H1 (cell line): ENCODE measurements around the gene SORBS1.

Experiments
- EZH2 ChIP-seq: fragments of 200-600 bp; sonication (generic); IDR thresholded peaks from 2 replicates; pipeline ENCODE4 v1.7.1; 2012; ENCODE audit warnings: low read depth, mild to moderate bottlenecking, moderate library complexity, low read length, inconsistent platforms; ENCODE audit not compliant: severe bottlenecking
- POLR2A ChIP-seq, 2 experiments: IDR thresholded peaks; 1 replicate in 1 of 2; 2 replicates in 1 of 2; pipeline ENCODE4 v1.6.1; 2011; ENCODE audit warnings: low read depth in 2 of 2, low read length in 2 of 2, mild to moderate bottlenecking in 2 of 2; ENCODE audit errors: control extremely low read depth in 1 of 2
- RFX5 ChIP-seq: IDR thresholded peaks from 2 replicates; pipeline ENCODE4 v1.6.1; 2011; ENCODE audit warnings: low read depth, low read length, improper control_type of control experiment, borderline replicate concordance
- SIN3A ChIP-seq, 2 experiments: IDR thresholded peaks in 1 of 2; conservative IDR thresholded peaks in 1 of 2; 2 replicates each; pipeline ENCODE4 v1.6.1; 2011 to 2012; ENCODE audit warnings: low read length in 2 of 2, improper control_type of control experiment in 1 of 2, low read depth in 1 of 2, mild to moderate bottlenecking in 1 of 2

- TF ChIP-seq SIN3A (conservative IDR thresholded peaks at IDR 0.05 in 1 of 2, IDR thresholded peaks at IDR 0.05 in 1 of 2; ENCODE audit: low read depth in 1 of 2, low read length in 2 of 2) (0 out of 4 replicates have a peak, but pooled peaks of 1 of the 2 experiments have one; percentile 21), POLR2A (IDR thresholded peaks at IDR 0.05; ENCODE audit: control extremely low read depth in 1 of 2, low read depth in 2 of 2, low read length in 2 of 2) (peak in 1 of 2 experiments; percentile 40; a peak in 2 of 3 replicates), EZH2 (no peak), RFX5 (no peak)
Observed at GRCh38 chr10:95289003-95289920, 271.9 kb downstream of the SORBS1 start.
